HEK293T (cell line): Measurements from ENCODE around the gene MYO5B.

Experiments used
- CTCF ChIA-PET: fragments of 350-600 bp; formaldehyde crosslinking; extraction: SDS; loops from one replicate; lab custom pipeline; 2021; ENCODE audit warnings: antibody characterized with exemption, inconsistent platforms; lab: Yijun Ruan, JAX
- POLR2A ChIA-PET: fragments of 350-600 bp; formaldehyde crosslinking; extraction: SDS; loops from one replicate; lab custom pipeline; 2020; ENCODE audit warnings: antibody characterized with exemption, inconsistent platforms; lab: Yijun Ruan, JAX
- DNase-seq: peaks from one replicate; pipeline ENCODE4 v3.0.0; 2012; ENCODE audit warnings: mixed read lengths; ENCODE audit errors: extremely low spot score
- ARNT ChIP-seq: fragments of 450-650 bp; IDR thresholded peaks from 2 replicates; pipeline ENCODE4 v1.6.1; 2017; ENCODE audit warnings: mild to moderate bottlenecking
- BHLHE40 ChIP-seq: fragments of 450-650 bp; IDR thresholded peaks from 2 replicates; pipeline ENCODE4 v1.6.1; 2016; ENCODE audit warnings: mild to moderate bottlenecking, moderate library complexity, borderline replicate concordance
- CTBP1 ChIP-seq: fragments of 450-650 bp; IDR thresholded peaks from 2 replicates; pipeline ENCODE4 v1.6.1; 2016; ENCODE audit warnings: borderline replicate concordance
- ELF4 ChIP-seq: fragments of 450-650 bp; IDR thresholded peaks from 2 replicates; pipeline ENCODE4 v1.6.1; 2017; ENCODE audit warnings: antibody characterized with exemption
- FOXA1 ChIP-seq: fragments of 450-650 bp; IDR thresholded peaks from 2 replicates; pipeline ENCODE4 v1.6.1; 2016; ENCODE audit warnings: mild to moderate bottlenecking
- FOXK2 ChIP-seq: fragments of 450-650 bp; IDR thresholded peaks from 2 replicates; pipeline ENCODE4 v1.6.1; 2016; ENCODE audit warnings: mild to moderate bottlenecking
- FOXM1 ChIP-seq: fragments of 450-650 bp; IDR thresholded peaks from 2 replicates; pipeline ENCODE4 v1.6.1; 2017; ENCODE audit warnings: mild to moderate bottlenecking, borderline replicate concordance
- HDGF ChIP-seq: fragments of 450-650 bp; IDR thresholded peaks from 2 replicates; pipeline ENCODE4 v1.6.1; 2017; ENCODE audit warnings: antibody characterized with exemption, borderline replicate concordance
- L3MBTL2 ChIP-seq: fragments of 450-650 bp; conservative IDR thresholded peaks from 2 replicates; pipeline ENCODE4 v1.6.1; 2016; ENCODE audit warnings: mild to moderate bottlenecking
- LEF1 ChIP-seq: fragments of 450-650 bp; IDR thresholded peaks from 2 replicates; pipeline ENCODE4 v1.6.1; 2017; ENCODE audit warnings: mild to moderate bottlenecking, borderline replicate concordance
- NFRKB ChIP-seq: fragments of 450-650 bp; IDR thresholded peaks from 2 replicates; pipeline ENCODE4 v1.6.1; 2016; ENCODE audit warnings: mild to moderate bottlenecking, moderate library complexity
- PKNOX1 ChIP-seq: fragments of 450-650 bp; IDR thresholded peaks from 2 replicates; pipeline ENCODE4 v1.6.1; 2016
- SP1 ChIP-seq: fragments of 450-650 bp; IDR thresholded peaks from 2 replicates; pipeline ENCODE4 v1.6.1; 2017
- SUZ12 ChIP-seq: fragments of 450-650 bp; IDR thresholded peaks from 2 replicates; pipeline ENCODE4 v1.6.1; 2016; ENCODE audit warnings: mild to moderate bottlenecking
- TARDBP ChIP-seq: fragments of 450-650 bp; IDR thresholded peaks from 2 replicates; pipeline ENCODE4 v1.6.1; 2016
- ZNF384 ChIP-seq: fragments of 450-650 bp; IDR thresholded peaks from 2 replicates; pipeline ENCODE4 v1.6.1; 2016

Gene MYO5B

GRCh38 chr18:49994410-49994809 lies 200.5 kb downstream of the MYO5B start:
- ChIA-PET POLR2A (no interaction called here), CTCF (no interaction called here)
- no peak for DNase-seq
- TF ChIP-seq NFRKB (no peak), FOXM1 (no peak), LEF1 (no peak), TARDBP (no peak), ELF4 (no peak), FOXA1 (no peak), ZNF384 (no peak), SP1 (no peak), SUZ12 (no peak), FOXK2 (no peak), BHLHE40 (no peak), HDGF (no peak), L3MBTL2 (no peak), PKNOX1 (no peak), CTBP1 (no peak), ARNT (no peak)

- TF ChIP-seq SP1 (no peak), PKNOX1 (no peak), BHLHE40 (no peak), FOXA1 (no peak), HDGF (no peak), ZNF384 (no peak), TARDBP (no peak), SUZ12 (no peak), FOXM1 (no peak), ELF4 (no peak), CTBP1 (no peak), FOXK2 (no peak), NFRKB (no peak), ARNT (no peak), LEF1 (no peak), L3MBTL2 (no peak)
- CTCF ChIA-PET: no interaction called here
- no peak for DNase-seq
- POLR2A ChIA-PET: no interaction called here
These were observed 201.6 kb downstream of the MYO5B start for GRCh38 chr18:49993299-49993698.

GRCh38 chr18:49988733-49989132 lies 206.2 kb downstream of the MYO5B start:
- CTCF ChIA-PET: no interaction called here
- no peak for DNase-seq
- POLR2A ChIA-PET: no interaction called here
- TF ChIP-seq FOXK2 (no peak), BHLHE40 (no peak), TARDBP (no peak), PKNOX1 (no peak), NFRKB (no peak), FOXM1 (no peak), FOXA1 (no peak), CTBP1 (no peak), ELF4 (no peak), LEF1 (no peak), ZNF384 (no peak), L3MBTL2 (no peak), SUZ12 (no peak), SP1 (no peak), ARNT (no peak), HDGF (no peak)

DNA sequence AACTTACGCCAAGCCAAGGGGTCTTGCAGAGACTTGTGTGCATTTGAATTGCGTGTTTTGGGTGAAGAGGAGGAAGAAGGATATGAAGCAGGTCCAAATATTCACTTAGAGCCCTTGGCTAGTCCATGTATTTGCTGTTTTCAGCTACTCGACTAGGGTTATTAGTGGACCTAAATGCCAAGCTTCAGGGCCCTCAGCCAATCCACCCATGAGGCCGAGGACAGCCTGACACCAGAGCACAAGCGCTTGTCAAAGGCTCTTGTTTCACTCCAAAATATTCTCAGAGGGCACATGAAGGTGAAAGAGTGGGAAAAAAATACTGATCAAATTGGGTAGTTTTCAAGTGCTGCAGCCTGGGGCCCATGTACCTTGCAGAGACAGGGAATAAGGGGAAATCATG lies 206.8 kb downstream of the MYO5B start:
- CTCF ChIA-PET: no interaction called here
- TF ChIP-seq ZNF384: no peak
- TF ChIP-seq ARNT: no peak
- no peak for TF ChIP-seq NFRKB
- no peak for TF ChIP-seq CTBP1
- TF ChIP-seq HDGF: no peak
- TF ChIP-seq BHLHE40: no peak
- no peak for TF ChIP-seq PKNOX1
- no peak for TF ChIP-seq LEF1
- TF ChIP-seq FOXA1: no peak
- TF ChIP-seq TARDBP: no peak
- TF ChIP-seq SUZ12: no peak
- TF ChIP-seq ELF4: no peak
- TF ChIP-seq FOXK2: no peak
- TF ChIP-seq L3MBTL2: no peak
- POLR2A ChIA-PET: interaction anchor here (0.6 kb wide), 1 partner anchor 260 kb away, joined by 3 read pairs; no protein-coding TSS in a partner anchor
- DNase-seq: no peak

DNA sequence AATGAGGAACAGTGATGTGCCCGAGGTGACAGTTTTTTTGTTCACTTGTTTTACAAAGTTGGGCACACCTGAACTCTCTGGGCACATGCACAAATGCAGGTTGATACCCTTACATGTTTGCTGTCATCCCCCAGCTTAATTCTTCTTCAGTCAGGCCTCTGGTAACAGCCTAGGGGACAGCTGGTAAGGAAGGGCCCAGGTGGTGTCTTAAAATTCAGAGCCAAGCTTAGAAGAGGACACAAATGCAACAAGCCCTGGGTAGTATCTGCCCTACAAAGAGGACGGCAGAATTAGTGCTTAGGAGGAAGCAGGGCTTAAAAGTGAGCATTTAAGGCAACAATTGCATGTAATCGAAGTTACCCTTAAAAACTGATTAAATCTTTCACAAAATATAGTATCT lies 209.7 kb downstream of the MYO5B start:
- ChIA-PET POLR2A (no interaction called here), CTCF (interaction anchor here (0.6 kb wide), 1 partner anchor 372 kb away, joined by 3 read pairs; no protein-coding TSS in a partner anchor)
- no peak for DNase-seq
- TF ChIP-seq CTBP1 (no peak), FOXA1 (no peak), FOXK2 (no peak), SP1 (no peak), LEF1 (no peak), BHLHE40 (no peak), ARNT (no peak)

- ChIA-PET CTCF (no interaction called here), POLR2A (no interaction called here)
- no peak for TF ChIP-seq ELF4
- no peak for DNase-seq
These were observed 214.1 kb downstream of the MYO5B start for GRCh38 chr18:49980896-49981295.
